ENCODE results near the gene SRBD1.
A peak's percentile ranks its signal among the peaks of the same experiment; 100 is the strongest.

Gene SRBD1

DNA sequence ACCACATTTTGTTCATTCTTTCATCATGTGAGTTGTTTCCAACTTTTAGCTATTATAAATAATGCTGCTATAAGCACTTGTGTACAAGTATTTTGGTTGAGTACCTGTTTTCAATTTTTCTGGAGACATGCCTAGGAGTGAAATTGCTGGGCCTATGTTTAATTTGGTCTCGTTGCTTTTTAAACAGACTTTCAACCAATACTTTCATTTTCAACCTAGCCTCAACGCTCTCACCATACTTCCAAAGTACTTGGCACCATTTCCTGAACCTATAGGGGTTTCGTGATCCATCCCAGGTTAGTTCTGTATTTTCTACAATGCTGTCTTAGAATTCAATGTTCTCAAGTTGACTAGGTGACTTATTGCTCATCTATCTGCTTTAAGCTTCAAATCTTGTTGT lies 126.1 kb downstream of the SRBD1 start:
- DNase-seq (ENCODE audit: insufficient read length, low spot score) (no peak), FAIRE-seq (no peak)

DNA sequence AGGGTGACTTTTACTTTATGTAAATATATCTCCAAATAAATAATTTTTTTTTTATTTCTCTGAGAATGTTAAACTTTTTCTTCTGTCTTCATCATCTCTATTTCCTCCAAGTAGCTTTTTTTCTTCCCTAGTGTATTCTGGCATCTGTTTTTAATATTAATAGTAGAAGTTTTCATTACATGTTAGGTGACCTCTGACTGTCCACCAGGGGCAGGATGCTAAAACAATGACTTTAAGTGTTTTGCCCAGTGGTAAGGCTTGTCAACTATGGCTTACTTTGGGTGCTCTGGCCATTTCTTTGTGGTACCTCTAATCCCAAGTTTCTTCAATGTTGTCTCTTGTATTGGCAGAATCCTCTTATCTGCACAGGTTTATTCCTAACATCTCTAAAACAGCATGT lies 127.1 kb downstream of the SRBD1 start:
- peak; percentile 7 for DNase-seq (ENCODE audit: insufficient read length, low spot score)
- no peak for FAIRE-seq

DNA sequence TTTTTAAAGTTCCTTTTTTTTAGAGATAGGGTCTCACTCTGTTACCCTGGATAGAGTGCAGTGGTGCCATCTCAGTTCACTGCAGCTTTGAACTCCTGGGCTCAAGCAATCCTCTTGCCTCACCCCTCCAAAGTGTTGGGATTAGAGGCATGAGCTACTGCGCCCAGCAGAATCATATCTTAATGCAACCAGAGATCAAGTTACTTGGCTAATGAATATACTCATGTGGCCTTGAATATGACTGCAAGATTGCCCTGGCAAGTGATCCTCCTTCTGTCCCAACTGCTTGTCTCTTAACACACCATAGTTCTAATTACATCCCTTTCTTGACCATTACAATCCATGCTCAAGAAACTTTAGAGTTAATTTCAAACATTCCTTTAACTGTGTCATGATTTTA lies 133.5 kb downstream of the SRBD1 start:
- DNase-seq (ENCODE audit: insufficient read length, low spot score) = no peak
- FAIRE-seq = no peak

DNA sequence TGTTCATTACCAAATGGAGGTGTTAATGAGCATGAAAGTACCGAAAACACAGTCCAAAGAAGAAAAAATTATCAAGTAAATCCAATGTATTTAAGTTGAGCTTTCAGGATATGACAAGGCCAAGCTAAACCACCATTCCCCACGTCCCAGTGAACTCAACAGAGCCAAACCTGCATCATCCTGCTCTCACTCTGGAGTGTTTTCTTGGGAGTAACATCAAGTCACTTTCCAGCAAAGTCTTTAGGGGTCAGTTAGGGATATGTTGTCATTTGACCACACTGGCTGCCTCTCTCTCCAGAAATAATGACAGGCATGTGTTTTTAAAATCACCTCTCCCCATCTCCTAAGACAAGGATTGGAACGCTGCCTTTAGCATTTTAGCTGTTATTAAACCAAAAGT lies 140.5 kb downstream of the SRBD1 start:
- FAIRE-seq = no peak
- no peak for DNase-seq (ENCODE audit: insufficient read length, low spot score)

DNA sequence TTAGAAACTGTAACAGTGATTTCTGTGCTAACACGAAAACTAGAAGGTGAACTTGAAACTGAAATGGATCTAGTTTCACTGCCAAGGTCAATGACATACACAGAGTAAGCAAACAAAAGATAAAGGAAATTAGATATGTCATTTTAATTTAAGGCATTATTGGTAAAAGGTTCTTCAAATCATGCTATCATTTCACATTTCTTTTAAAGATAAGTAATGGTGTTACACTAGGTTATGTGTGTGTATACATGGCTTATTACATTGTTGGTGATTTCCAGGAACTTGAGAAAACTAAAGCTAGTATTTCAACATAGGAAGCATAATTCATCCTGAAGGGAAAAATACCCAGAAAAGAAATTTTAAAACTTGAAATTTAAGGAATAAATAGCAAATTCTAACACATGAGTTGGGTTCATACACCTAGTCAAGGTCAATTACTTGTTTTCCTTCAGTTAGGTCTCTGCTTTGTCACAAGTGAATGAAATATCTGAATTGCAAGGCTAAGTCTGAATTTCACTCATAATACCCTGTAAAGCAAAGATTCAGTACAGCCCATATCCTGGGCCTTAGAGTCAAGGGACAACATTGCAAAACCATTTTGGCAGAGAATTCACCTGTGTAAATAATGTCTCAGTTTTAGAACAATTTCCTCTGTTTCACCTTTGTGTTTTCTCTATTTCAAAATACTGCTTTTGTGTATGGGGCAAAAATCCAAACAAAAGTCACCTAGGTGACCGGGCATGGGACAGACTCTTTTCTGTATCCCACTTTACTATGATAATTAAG lies 141.6 kb downstream of the SRBD1 start:
- DNase-seq (ENCODE audit: insufficient read length, low spot score) (no peak), FAIRE-seq (no peak)

DNA sequence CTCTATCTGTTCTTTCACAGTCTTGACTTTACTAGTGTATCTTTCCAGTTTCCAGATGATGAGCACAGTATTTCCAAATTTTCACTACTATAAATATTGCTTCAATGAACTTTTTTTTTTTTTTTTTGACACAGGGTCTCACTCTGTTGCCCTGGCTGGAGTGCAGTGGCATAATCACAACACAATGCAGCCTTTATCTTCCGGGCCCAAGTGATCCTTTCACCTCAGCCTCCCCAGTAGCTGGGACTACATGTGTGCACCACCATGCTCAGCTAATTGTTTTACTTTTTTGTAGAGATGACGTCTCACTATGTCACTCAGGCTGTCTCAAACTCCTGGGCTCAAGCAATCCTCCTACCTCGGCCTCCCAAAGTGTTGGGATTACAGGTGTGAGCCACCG lies 142.8 kb downstream of the SRBD1 start:
- FAIRE-seq (no peak), DNase-seq (ENCODE audit: insufficient read length, low spot score) (no peak)

DNA sequence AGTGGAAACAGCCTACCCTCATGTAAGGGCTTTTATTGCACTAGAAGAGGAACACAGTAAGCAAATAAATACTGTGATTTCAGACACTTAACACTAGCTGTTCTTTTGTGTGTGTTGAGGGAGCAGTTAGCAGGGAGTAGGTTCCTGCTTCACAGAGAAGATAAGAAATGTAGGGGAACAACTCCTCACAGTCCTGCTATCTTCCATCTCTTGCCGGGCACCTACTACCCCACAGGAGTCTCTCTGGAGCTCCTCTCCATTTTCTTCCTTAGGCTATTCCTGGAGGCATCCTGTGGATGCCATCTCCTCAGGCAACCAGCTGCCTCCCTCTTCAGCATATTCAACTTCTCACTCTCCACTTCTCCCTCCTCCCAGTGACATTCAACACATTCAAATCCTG lies 145.0 kb downstream of the SRBD1 start:
- DNase-seq (ENCODE audit: insufficient read length, low spot score) = no peak

DNA sequence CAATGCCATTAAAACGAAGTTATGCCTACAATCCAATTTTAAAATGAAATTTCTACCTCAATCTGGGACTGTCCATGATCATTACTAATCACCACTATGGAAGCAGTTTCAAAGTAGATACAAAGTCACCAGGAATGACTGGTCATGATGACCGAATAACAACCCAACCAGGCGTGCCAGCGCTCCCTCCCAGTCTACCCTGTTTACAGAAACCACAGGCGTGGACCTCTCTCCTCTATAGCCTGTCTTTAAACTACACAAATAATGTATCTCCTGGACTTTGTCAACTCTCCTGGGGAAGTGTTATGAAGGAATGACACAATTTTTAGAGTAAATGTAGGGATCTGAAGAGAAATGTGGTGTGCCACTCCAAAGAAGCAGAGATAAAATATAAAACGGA lies 150.2 kb downstream of the SRBD1 start:
- DNase-seq (ENCODE audit: insufficient read length, low spot score) (no peak), FAIRE-seq (no peak)

More for the DNA sequence above, 145.0 kb downstream of the SRBD1 start:
- FAIRE-seq = no peak

DNA sequence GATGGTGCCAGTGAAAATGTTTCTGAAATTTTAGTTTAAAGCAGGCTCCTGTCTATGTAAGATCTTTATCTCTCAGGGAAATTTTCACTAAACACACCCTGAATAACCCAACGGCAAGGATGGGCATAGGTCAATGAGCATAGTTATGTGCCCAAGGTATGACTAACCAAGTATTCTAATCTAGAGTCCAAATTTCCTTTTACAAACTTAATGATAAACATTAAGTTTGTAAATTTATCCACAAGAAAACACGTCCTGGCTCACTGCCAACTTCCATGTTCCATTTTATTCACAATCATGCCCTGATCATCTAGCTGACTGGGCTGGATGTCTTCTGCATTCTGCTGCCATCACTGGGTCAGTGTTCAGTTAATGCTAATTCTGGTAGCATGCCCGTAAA lies 151.2 kb downstream of the SRBD1 start:
- FAIRE-seq = no peak
- no peak for DNase-seq (ENCODE audit: insufficient read length, low spot score)

DNA sequence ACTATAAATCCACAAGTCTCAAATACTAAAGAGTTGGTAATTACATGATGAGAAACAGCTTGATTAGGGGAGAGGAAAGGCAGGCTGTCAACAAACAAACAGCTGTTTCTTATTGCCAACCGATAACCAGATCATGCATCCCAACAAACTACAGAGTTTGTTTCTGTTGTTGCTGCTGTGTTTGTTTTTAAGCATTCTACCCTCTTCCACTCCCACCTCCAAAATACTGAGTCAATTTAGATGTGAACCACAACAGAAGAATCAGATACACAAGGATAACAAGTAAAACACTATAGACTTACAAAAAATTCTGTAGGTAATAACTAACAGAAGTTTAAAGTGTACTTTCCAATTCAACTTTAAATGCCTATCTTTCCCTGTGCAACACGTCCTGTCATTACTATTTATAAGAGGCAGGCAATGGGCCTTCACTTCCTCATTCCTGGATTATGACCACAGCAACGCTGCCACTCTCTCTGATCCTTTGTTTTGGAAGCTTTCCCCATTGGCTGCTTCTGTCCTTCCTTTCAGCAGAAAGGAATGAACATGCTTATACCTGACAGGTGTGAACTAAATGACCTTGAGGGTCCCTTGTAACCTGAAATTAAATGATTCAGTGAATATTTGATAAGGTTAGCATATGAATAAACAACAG lies 152.0 kb downstream of the SRBD1 start:
- peak; percentile 26 for DNase-seq (ENCODE audit: insufficient read length, low spot score)
- FAIRE-seq = peak; percentile 20

DNA sequence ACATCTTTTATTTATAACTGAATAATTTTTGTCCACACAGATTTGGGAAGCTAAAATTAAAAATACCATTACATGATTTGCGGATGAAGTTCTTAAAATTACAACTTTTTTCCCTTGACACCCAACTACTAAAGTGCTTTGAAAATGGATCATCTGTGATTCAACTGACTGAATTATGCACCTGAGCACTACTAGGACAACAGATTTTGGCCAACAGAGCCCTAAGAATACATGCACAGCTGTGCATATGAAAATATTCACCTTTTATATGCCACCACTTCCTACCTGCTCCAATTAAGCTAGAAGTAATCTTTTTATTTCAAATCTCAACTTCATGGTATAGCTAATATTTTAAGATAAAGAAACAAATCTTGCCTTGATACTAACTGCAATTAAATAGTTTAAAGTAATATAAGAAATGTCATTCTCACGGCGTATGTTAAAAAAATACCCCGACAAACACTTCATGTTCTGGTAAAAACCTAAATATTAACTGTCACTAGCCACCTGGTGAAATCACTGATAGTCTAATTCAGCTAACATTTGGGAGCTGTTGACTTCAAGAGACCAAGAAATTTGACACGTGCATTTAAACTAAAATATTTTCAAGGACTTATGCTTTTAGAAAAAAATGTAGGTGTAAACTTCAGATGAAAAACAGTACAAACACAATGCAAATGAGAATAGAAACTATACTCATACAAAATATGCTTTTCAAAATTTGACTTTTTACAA lies 153.7 kb downstream of the SRBD1 start:
- FAIRE-seq (no peak), DNase-seq (ENCODE audit: insufficient read length, low spot score) (no peak)

DNA sequence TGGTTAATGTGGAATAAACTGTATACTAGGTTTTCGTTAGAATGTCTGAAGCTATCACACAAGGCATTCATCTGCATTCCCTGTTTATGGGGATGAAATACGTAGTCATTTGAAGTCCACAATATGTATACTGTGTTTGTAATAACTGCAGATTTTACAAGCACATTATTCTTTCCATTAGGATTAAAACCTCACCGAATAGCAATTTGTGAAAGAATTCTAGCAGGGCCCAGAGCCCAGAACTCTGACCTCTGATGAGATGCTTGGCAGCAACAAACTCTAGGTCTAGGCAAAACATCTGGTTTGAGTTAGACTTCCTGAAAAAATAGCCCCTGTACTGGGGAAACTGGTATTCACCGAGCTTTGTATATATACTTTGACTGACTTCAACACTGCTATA lies 158.2 kb downstream of the SRBD1 start:
- FAIRE-seq = no peak
- no peak for DNase-seq (ENCODE audit: insufficient read length, low spot score)

DNA sequence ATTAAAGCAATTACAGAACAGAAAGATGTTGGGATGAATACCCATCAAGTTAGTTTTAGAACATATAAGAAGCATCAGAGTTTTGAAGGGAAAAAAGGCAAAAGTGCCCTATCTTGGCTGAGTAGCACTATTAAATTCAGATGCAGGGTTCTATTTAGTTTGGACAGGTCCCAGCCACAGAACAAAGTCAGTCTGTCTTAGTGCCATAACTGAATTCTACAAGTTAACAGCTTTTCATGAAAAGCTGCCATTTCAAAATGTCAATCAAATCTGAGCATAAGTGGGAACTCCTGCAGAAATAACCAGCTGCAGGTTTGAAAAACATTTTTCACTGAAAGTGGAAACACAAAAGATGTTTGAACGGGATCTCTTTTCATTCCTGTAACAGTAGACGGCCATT lies 160.4 kb downstream of the SRBD1 start:
- no peak for DNase-seq (ENCODE audit: insufficient read length, low spot score)
- FAIRE-seq = no peak

DNA sequence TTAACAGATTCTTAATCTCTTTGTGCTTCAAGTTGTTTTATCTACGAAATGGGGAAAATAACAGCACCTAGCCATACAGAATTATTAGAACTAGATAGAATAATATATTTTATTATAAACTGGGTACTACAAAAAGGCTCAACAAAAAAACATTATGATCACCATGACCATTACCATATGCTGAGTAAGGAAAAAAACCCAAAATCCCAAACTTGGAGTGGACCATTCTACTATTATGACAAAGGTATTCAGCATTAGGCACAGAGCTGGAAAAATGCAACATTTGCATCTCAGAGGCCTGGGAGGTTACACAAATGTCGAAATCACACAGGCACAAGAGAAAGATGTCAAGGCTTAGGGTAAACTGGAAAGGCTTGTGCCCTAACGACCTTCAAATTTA lies 162.8 kb downstream of the SRBD1 start:
- no peak for DNase-seq (ENCODE audit: insufficient read length, low spot score)
- FAIRE-seq = no peak

DNA sequence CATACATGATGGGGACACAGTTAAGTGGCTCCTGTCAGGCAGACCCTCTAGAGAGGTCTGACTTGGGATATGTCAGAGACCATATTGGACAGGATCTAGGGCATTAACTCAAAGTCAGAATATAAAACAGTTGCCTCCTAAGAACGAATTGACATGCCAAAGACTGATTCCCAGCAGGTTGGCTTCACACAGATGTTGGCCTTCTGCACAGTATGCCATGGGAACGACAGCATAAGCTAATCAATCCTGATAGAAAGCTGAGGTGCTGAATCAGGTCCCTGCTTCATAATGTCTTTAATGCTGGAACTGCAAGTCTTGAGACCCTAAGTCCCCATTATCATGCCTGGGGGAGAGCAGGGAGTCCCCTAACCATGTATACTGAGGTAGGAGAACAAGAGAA lies 165.1 kb downstream of the SRBD1 start:
- DNase-seq (ENCODE audit: insufficient read length, low spot score) = no peak
- FAIRE-seq = no peak

DNA sequence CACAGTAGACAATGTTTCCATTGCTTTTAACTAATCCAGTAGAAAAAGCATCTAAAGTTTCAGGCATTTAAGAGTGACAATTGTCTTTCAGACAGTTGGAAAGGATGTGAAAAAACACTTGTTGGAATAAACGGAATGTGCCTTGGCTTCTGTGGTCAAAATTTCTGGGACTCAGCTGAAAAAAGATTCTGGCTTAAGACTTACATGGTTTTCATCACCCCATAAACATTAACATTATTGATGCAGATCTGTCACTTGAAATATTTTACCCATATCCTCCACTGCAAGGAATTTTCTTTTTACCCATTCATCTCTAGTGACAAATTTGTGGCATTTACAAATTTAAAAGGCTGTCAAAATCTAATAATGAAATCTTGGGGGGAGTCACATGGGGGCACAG lies 166.0 kb downstream of the SRBD1 start:
- DNase-seq (ENCODE audit: insufficient read length, low spot score) (no peak), FAIRE-seq (no peak)

DNA sequence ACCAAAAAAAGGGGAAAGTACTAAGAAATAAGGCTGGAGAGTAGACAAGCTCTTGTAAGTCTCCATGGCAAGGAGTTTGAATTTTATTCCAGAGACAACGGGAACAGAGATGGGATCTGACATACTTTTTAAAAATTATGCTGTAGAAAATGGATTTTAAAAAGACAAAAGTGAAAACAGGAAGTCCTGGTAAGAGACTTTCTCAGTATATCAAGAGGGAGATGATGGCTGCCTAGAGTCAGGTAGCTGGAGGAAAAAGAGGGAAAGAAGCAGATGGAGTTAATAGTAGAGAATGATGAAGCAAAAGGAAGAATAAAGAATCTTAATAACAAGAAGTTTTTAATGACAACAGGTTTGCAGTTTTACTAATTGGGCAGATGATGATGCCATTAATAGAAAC lies 168.1 kb downstream of the SRBD1 start:
- FAIRE-seq = no peak

DNA sequence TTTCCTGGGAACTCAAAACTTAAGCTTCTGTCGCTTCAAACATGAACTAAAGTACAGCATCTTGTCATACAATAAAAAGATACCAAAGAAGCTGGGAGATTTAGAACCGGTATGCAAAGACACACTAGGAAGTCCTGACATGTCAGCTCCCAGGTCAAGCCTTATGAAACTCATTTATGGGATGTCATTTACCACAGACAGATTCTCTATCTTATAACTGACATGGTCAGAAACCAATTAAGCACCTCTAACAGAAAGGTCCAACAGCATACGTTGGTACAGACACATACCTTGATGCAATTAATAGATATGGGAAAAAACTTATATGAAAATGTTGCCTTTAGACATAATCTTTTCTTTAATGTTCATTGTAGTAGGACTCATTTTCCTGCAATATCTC lies 169.0 kb downstream of the SRBD1 start:
- FAIRE-seq = no peak
- no peak for DNase-seq (ENCODE audit: insufficient read length, low spot score)

More for the DNA sequence above, 168.1 kb downstream of the SRBD1 start:
- no peak for DNase-seq (ENCODE audit: insufficient read length, low spot score)

DNA sequence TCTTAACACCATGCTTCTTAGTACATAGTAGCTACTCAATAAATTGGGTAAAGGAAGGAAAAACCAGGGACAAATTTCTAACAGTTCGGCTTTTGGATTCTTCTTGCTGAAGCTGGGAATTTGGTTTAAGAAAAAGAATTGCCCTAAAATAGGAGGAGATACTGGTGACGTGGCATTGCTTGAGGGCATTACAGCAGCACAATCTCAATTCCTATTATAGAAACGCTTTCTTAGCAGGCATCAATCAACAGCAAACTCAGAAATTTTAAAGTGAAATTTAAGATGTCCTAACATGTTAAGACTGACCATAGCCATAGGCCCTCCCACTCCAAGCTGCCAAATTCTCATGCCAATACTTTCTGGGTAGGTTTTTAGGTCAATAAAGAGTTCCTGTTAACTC lies 169.5 kb downstream of the SRBD1 start:
- no peak for DNase-seq (ENCODE audit: insufficient read length, low spot score)

DNA sequence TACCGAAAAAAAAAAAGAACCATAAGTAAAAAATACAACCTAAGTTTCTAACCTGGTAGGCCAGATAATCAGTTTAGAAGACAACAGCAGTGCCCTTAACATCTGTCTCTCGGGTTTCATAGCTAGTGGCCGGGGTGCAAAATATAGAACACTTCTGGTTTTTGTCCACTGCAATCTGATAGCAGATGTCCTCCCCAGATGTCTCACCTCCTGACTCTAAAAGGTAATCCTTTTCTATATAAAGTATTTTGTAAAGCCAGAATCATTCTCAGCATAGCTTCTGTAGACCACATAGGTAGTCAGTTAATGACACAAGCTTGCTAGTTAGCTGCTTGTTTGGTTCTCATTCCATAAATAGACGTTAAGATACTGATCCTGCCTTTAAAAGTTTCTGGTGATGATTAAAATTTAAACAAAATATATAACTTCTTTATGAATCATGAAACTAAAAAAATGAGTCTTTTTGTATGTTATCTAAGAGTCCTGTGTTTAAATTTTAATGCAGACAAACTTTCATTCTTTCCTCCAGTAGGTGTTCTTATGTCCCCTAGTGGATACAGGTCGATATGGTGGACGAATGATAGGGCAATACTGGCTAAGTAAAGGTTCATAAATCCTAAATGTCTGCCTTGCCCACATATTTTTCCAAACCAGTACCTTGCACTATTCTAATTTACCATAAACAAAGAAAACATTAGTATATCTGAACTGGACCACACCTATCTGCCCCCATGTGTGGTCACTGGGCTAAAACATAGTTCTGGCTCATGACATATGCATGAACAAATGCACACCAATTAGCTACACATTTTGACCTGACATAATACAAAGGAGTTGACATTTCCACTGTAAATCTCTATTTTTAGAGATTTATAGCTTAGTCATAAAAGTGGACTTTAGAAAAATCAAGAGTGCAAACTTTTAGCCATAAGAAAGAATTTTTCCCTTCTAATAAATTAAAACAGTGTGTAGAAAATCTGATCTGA lies 171.0 kb downstream of the SRBD1 start:
- no peak for FAIRE-seq
- DNase-seq (ENCODE audit: insufficient read length, low spot score) = no peak

More for the DNA sequence above, 169.5 kb downstream of the SRBD1 start:
- no peak for FAIRE-seq
